ENCODE results near the gene MCRS1.

- TF ChIP-seq CTCF (IDR thresholded peaks at IDR 0.05; ENCODE audit: poor library complexity, severe bottlenecking) (no peak), EP300 (conservative IDR thresholded peaks at IDR 0.05; ENCODE audit: poor library complexity, severe bottlenecking) (no peak), EZH2 (IDR thresholded peaks at IDR 0.05; ENCODE audit: borderline replicate concordance, insufficient read depth, low read length, poor library complexity, severe bottlenecking) (no peak), SMC3 (conservative IDR thresholded peaks at IDR 0.05; ENCODE audit: poor library complexity) (no peak), REST (IDR thresholded peaks at IDR 0.05; ENCODE audit: borderline replicate concordance) (no peak), TAF1 (IDR thresholded peaks at IDR 0.05; ENCODE audit: low read depth) (no peak), POLR2AphosphoS5 (IDR thresholded peaks at IDR 0.05) (no peak), MXI1 (conservative IDR thresholded peaks at IDR 0.05; ENCODE audit: poor library complexity, severe bottlenecking) (no peak)
These were observed 41.3 kb upstream of the MCRS1 start for GRCh38 chr12:49609059-49609874.

Data from neural cell (in vitro differentiated cells).